HFF-Myc (cell line): ENCODE data around the gene ADRB2.

Source experiments
- DNase-seq: peaks from one replicate; pipeline ENCODE4 v3.0.0-alpha.2; 2011; ENCODE audit warnings: low read depth; ENCODE audit errors: extremely low read depth
- H3K4me3 ChIP-seq: replicated peaks from 2 replicates; pipeline ENCODE4 v1.5.1; 2011; ENCODE audit warnings: low read depth, mild to moderate bottlenecking, control low read depth, low read length
- CTCF ChIP-seq: IDR thresholded peaks from 2 replicates; pipeline ENCODE4 v1.5.1; 2012; ENCODE audit warnings: mild to moderate bottlenecking, low read depth, low read length, control low read depth; ENCODE audit errors: missing control alignments

The ADRB2 gene

GRCh38 chr5:148811756-148812155, 14.7 kb upstream of the ADRB2 start:
- no peak overlapping the region for H3K4me3 ChIP-seq
- DNase-seq, result no peak

GRCh38 chr5:148815086-148815485, 11.3 kb upstream of the ADRB2 start:
- no peak for DNase-seq
- no peak for TF ChIP-seq CTCF
- no peak overlapping the region for H3K4me3 ChIP-seq

More at GRCh38 chr5:148811756-148812155, 14.7 kb upstream of the ADRB2 start:
- TF ChIP-seq CTCF, result no peak

- no peak for DNase-seq
- no peak overlapping the region for H3K4me3 ChIP-seq
- TF ChIP-seq CTCF, result no peak
Measured at GRCh38 chr5:148815578-148815977, 10.8 kb upstream of the ADRB2 start.

GRCh38 chr5:148816357-148816756, 10.1 kb upstream of the ADRB2 start:
- TF ChIP-seq CTCF, result no peak
- H3K4me3 ChIP-seq, result no peak overlapping the region
- DNase-seq, result no peak

GRCh38 chr5:148816782-148817181, 9.6 kb upstream of the ADRB2 start:
- TF ChIP-seq CTCF, result no peak
- DNase-seq, result no peak
- H3K4me3 ChIP-seq, result no peak overlapping the region

GRCh38 chr5:148817606-148818005, 8.8 kb upstream of the ADRB2 start:
- no peak for DNase-seq

More at GRCh38 chr5:148817606-148818005, 8.8 kb upstream of the ADRB2 start:
- TF ChIP-seq CTCF, result no peak
- H3K4me3 ChIP-seq, result no peak overlapping the region
